GM21717 (cell line): ENCODE data around the gene RGS17.

ENCODE experiments used
- ATAC-seq: cut with Tn5 transposase; IDR thresholded peaks from one replicate; pipeline ENCODE4 v1.9.1; 2021; ENCODE audit warnings: mild to moderate bottlenecking, moderate library complexity; ENCODE audit not compliant: unreplicated experiment

Gene RGS17

DNA sequence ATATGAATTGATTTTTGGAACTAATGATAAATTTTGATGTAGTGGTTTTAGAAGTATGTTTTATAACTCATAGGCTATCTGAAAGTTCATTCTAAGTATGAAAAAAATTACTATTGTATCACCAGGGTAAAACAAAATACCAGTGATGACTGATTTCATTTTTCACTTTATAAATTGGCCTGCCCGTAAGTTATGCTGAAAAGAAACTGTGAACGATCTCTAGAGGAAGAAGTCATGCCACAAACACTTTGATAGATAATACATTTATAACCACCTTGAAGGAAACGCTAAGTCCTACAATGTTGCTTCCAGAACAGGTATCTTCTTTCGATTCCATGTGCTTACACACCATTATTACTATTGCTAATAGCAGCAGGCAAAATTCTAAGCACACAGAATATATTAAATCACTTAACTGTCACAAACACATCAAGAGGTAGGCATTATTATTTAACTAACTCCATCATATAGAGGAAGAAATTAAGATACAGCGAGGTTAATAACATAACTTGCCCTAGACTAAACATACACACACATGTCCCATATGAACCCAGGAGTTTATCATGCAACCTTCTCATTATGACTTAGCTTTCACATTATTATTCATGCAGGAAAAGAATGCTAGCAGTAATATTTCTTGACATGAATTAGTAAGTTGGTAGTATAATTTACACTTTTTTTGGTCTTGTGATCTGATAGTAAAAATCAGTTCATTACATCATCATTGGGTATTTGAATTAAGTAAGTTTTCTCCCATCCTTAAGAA, 44.7 kb downstream of the RGS17 start:
- no peak for ATAC-seq

DNA sequence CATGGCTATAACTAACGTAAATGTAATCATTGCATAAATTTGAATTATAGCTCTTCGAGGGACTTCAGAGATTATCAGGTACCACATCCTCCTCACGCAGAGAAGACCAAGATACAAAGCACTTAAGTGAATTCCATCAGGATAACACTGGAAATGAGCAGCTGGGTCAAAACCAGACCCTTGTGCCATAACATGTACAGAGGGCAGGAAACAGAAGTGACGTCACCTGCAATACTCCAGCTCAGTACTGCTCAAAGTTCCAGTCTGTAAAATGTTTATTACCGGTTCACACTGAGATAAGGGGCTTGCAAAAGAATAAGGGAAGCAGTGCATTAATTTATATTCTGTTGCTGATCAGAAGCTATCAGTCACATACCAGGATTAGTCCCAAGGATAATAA, 45.8 kb downstream of the RGS17 start:
- ATAC-seq, result no peak

DNA sequence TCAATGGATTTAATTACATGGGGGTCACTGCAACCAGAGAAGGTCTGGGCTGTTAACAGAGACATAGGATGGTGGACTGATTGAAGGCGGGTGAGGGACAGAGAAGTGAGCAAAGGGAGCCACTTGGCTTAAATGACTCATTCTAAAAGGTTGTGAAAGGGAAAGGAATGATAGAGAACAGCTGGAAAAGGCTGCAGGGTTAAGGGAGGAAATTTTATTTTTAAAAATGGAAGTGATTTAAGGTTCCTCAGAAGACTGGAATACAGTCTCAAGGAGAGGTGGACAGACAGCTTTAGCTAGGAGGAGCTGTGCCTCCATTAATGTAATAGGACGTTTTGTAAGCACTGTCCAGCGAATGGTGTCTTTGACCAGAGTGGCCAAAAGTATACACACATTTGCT, 46.7 kb downstream of the RGS17 start:
- no peak for ATAC-seq

DNA sequence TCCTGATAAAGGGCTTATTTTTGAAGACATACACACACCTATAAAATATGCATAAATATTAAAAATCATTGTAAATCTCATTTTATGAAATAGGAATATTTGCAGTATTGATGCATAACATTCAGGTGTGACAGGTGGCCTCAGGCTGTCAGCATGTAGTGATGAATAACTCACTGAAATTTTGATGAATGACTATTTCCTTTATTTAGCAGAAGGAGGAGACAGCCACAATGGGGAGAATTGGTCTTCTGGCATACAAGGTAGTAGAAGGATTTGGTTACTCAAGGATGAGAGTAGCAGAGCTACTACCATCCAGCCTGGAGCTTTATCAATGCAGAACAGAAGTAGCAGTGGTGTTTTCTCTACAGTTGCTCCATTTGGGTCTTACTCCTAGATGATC, 47.2 kb downstream of the RGS17 start:
- no peak for ATAC-seq

DNA sequence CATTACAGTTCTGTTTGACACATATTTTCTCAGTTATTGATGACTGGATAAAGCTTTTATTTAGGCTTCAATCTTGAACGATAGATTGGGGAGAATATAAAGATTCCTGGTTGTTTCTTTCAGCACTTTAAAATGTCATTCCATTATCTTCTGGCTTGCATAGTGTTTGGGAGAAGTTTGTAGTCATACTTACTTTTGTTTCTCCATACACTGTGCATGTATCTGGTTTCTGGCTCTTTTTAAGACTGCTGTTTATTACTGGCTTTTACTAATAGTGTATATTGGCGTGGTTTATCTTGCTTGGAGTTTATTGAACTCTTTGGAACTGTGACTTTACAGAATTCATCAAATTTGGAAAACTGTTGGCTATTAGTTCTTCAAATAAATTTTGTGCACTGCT, 49.2 kb downstream of the RGS17 start:
- ATAC-seq, result no peak

DNA sequence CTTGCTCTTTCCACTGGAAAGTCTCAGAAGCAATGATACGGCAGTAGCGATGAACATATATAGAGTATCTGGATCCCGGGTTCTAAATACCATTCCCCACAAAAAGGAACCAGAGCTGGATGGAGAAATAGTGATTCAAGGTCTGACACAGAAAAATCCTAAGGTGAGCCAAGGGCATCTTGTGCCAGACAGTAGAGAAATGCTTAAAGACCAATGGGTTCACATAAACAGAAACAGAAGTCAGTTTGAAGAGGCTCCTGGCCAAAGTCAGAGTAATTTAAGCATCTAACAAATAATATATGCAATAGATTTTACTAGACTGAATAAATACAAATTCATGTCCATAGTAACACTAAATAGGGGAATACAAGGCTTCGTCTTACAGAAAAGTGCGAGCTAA, 54.7 kb downstream of the RGS17 start:
- no peak for ATAC-seq

DNA sequence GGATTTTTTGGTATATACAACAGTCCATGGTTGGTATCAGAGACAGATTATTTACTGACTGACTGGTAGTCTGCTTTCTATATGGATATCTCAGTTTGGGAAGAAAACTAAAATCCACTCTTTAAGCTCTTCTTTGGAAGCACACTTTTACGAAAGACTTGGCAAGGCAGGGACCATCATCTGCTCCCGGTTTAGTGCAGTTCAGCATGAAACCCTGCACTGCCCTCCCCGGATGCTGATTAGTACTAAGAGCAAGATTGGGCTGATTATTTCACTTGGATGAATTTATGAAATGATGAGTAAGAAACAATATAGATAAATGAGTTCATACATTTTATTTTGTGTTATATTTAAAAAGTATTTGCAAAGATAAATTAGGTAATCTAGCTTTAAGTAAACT, 56.3 kb downstream of the RGS17 start:
- no peak for ATAC-seq

DNA sequence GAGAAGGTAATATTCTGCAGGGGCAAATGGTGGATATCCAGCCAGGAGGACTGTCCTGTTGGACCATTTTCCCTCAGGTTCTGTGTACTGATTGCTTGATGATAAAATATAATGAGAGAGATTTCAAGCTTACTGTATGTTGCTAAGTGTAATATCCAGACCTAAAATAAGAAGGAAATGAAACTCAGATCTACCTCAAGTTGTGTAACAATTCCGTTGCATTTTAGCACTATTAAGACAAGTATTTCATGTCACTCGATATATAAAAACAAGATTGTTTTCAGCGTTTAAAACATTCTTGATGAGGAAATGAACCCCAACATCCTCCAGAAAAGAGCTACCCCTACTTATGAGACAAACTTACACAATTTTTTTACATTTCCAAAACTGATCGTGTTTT, 57.2 kb downstream of the RGS17 start:
- no peak for ATAC-seq

DNA sequence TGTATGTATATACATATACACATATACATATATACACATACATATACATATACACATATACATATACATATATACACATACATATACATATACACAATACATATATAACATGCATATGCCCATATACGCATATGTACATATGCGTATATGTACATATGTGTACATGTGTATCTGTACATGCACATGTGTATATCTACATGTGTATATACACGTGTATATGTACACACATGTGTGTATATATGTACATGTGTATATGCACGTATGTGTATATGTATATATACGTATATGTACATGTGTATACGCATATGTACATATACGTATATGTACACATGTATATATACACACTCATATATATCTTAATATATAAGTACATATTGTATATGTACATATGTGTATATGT, 60.3 kb downstream of the RGS17 start:
- ATAC-seq, result no peak

DNA sequence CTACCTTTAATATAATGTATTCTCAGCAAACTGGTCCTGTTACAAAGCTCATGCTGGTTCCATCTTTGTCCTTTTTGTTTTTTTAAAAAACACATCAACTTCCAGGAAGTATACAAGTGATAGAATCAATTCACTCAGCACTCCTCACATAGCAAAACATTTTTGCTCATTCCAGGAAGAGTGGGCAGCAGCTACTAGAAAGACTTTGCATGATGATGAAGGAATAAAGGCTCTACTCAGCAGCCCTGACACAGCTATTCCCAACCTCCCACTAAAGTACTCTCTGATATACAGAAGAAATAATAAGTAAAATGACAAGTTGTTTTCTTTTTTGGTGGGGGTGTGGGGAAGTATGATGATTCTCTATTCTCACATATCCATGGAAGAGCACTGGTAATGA, 61.2 kb downstream of the RGS17 start:
- ATAC-seq, result no peak

DNA sequence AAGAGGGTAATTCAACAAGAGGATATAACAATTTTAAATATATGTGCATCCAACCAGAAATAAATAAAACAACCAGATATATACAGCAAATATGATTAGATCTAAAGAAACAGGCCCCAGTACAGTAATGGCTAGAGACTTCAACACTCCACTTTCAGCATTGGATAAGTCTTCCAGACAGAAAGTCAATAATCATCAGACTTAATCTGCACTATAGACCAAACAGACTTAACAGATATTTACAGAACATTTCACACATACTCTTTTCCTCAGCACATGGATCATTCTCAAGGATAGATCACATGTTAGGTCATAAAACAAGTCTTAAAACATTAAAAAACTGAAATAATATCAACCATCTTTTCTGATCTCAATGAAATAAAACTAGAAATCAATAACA, 65.9 kb downstream of the RGS17 start:
- no peak for ATAC-seq

DNA sequence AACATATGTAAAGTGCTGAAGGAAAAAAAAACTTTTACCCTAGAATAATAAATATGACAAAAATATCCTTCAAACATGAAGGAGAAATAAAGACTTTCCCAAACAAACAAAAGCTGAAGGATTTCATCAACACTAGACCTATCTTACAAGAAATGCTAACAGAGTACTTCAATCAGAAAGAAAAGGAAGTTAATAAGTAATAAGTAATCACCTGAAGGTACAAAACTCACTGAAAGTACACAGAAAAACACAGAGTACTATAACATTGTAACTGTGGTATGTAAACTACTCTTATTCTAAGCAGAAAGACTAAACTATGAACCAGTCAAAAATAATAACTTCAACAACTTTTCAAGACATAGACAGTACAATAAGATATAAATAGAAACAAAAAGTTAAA, 67.1 kb downstream of the RGS17 start:
- ATAC-seq, result no peak

DNA sequence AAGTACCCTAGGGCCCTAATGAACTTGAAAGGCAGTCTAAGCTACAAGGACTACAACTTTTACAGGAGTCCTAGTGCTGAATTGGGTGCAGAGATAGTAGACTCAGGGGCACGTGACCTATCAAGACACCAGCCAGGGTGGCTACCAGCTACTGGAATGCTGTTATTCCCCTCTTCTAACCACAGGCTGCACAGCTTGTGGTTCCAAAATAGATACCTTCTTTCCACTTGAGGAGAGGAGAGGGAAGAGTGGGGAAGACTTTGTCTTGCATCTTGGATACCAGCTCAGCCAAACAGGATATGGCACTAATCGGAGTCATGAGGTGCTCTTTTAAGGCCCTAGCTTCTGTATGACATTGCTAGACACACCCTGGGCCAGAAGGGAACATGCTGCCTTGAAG, 68.6 kb downstream of the RGS17 start:
- no peak for ATAC-seq

DNA sequence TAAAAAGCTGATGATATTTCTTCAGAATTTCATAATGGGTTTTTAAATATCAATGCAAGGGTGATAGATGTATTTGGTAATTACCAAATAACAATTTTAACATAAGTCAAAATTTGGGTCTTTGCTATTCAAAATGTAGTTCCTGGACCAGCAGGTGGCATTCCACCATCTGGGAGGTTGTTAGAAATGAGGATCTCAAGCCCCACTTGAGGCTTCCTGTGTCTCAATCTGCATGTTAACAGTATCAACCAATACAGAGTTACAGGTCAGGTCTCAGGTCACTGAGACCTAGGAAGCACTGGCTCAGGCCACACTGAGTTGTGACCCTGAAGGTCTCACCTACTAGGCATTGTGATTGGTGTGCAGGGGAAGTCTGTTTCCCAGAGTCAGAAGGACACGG, 71.3 kb downstream of the RGS17 start:
- ATAC-seq, result no peak

DNA sequence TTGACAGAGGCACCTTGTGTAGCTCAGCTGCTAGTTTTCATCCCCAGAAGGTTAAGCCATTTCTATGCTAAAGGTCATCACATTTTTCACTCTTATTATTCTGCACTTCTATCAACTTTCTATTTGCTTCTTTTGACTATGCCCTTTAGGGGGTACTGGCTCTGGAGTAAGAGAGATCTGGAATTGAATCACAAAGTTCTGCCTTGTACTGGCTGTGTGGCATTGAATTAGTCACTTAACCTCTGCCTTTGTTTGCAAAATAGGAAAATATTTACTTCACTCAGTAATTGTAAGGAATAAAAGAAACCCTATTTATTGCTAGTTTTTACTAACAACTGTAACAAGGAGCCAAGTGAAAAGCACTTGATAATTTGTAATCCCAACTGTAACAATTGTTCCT, 71.8 kb downstream of the RGS17 start:
- ATAC-seq, result no peak

DNA sequence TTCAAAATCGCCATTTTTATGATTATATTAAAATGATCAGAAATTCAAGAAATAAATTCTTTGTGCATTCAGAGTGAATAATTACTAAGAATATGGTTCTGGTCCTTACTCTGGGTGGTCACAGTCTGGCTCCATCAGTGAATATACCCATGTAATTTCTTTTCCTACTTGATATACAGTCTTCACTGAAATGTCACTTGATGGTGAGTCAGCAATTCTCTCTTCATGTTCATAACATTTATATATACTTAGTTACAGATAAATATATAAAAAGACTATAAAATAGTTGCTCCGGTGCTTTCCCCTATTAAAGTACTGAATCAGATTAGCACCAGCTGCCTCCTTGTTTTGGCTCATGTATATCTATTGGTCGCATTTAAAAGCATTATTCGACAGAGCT, 72.2 kb downstream of the RGS17 start:
- no peak for ATAC-seq

DNA sequence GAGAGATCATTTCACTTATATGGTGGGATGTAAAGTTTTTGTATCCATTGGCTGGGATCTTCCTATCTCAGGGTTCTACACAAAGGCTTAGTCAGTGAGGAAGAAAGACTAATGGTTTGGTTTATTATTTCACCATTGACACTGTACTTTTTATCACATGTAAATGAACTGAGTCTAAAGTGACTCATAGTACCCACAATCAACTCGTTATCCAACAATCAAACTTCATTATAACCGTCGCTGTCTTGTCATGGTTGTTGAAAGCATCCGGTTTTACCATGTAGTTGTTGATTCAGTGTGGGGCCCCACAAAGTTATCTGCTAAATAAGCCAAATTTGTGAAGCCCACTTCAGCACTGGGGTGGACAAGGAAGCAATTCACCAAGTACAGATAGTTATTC, 72.8 kb downstream of the RGS17 start:
- ATAC-seq, result no peak

DNA sequence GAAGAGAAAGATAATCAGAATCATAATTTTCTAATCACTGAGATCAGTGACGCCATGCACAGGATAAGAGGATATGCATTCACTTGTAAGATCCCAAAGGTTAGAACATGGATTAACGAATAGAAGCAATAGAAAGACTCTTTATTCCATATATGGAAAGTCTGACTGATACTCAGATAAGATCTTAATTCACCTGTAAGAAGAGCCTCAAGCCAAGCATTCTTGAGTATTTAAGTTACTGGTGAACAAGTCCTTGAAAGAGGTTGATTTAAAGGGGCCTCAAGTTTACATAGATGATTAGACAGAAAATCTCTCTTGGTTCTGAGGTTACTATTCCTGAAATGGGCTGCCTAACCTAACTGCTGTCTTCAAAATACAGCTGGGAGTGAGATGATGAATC, 74.8 kb downstream of the RGS17 start:
- ATAC-seq, result no peak

DNA sequence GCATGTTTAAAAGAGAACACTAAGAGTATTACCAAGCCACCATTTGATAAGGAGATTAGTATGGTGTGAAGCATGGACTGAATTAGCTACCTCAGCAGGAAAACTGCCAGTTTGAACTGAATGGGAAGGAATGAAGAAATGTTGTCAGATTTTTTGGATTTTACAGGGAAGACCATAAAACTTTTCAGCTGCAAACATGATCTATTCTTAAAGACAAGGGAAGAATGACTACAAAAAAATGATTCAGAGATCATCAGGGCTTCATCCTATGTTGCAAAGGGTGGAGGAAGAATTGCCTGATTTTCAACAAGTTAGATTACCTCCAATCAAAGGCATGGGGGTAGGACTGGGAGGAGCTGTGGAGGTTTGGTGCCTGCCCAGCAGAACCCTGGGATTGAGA, 79.3 kb downstream of the RGS17 start:
- ATAC-seq, result no peak

DNA sequence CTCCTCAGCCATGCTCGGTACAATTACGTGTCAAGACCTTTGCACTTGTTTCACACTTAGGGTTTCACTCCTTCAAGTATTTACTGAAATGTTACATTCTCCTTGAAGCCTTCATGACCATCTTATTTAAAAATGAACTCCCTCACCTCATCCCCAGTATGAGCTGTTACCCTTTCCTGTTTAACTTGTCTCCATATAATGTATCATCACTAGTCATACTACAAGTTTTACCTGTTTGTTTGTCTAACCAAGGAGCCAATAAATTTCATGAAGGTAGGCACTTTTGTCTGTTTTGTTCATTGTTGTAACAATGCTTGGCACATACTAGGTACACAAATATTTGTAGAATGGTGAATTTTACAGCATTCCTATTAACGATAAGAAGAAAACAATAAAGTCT, 82.5 kb downstream of the RGS17 start:
- ATAC-seq, result no peak

DNA sequence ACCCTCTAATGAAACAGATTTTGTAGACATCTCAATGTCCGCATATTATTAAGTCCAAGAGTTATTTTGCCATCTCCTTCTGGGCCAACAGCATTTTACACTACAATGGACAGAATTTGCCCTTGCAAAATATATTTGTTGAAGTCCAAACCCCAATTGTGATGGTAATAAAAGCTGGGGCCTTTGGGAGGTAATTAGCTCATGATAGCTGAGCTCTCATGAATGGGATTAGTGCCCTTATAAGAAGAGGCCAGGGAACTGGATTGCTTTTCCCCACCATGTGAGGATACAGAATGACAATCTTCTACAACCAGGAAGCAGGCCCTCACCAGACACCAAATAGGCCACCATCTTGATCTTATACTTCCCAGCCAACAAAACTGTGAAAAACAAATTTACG, 83.7 kb downstream of the RGS17 start:
- ATAC-seq, result no peak

DNA sequence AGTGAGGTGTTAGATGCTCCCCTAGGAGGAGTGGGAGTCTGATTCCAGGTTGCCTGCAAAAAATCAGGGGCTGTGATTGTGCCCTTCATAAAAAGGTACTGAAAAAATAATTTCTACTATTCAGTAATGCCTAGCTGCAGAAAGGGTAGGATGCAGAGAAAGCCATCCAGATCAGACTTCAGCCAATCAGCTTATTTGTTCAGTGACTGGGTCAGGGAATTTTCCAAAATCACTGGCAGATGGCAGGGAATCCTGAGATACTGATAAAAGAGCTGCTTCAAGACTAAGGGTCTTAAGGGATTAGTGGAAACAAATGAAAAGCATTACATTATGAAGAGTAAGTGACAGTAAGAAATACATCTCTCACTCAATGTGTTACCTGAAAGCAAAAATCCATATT, 85.8 kb downstream of the RGS17 start:
- ATAC-seq, result no peak

DNA sequence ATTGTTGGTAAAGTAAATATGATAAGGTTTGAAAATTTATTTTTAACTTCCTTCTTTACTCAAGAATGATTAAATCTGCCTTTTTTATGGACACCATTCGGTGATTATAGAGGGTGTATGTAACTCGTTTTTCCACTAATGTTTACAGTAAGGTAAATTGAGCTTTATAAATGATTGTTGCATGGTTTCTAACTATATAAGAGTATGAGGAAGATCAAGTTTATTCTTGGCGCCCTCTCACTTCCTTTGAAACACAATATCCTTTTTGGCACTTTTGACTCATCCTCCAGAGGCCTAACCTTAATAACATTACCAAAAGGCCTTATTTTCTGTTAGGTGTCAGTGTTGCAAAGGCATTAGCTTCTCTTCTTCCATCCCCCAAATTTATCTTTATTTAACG, 86.8 kb downstream of the RGS17 start:
- ATAC-seq, result no peak
